LHCN-M2 (cell line): ENCODE measurements around the gene HDAC4. TPM values are rescaled to one million over a fixed set of nuclear protein-coding genes. Genes with fewer than 3 reads are reported as not detected.

Experiments used
- DNase-seq: peaks from one replicate; pipeline ENCODE4 v3.0.0-alpha.2; 2012; ENCODE audit warnings: low read depth
- total RNA-seq: library from RNA; depleted of rRNA; stranded (reverse); fragments of >200 nt; gene quantifications from 2 replicates; pipeline ENCODE4 v1.2.3, GENCODE V29; 2014

The HDAC4 gene
- total RNA-seq, 1 experiment from 2014 or later = 26.8 TPM

GRCh38 chr2:239001794-239002193, 399.0 kb downstream of the HDAC4 start:
- DNase-seq = no peak

DNA sequence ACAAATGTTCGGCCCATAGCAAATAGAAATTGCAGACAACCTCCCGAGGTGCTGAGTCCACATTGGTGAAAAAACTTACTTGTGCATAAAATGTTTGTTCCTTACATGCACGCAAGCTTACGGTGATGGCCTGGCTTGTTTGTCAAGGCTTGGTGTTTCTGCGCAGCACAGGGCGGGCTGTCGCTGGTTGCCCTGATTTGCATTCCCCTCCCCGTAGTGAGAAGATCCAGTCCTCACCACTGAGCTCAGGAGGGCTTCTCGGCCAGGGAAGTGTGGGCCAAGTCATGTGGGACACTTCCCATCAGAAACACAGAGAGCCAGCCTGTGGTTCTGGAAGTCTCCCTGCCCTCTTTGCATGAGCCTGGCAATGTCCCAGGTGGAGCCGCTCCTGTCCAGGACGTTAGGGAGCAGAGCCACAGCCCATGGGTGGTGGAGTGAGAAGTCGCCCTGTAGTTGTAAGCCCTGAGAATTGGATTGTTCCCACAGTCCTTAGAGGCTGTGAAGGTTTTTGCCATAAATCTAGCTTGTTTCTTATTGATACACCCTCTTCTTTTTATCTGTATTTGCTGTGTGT, 400.2 kb downstream of the HDAC4 start:
- no peak for DNase-seq

- no peak for DNase-seq
Measured at GRCh38 chr2:239000089-239000488, 400.7 kb downstream of the HDAC4 start.

GRCh38 chr2:238999291-238999741, 401.5 kb downstream of the HDAC4 start:
- no peak for DNase-seq

DNA sequence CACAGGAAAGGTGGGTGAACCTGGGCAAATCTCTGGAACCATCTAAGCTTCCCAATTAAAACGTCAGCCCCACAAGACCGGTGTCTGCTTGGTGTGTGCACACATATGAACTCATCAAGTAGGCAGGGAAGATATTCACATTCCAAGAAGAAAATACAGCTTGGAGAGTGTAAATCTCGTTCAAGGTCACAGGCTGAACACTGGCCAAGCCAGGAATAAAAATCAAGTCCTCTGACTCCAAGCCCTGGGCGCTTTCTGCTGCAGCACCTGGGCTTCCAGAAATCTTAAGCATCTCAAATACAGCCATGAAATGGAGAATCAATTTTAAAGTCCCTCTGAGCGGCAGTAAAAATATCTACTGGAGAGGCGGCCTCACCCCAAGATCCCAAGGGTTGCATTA, 402.0 kb downstream of the HDAC4 start:
- DNase-seq = no peak
